Epithelial cell of prostate (primary cell): ENCODE data around the gene DAO.
"Not testable (repeated sequence)": the region's sequence is repeated elsewhere in the genome, so short reads cannot be mapped to it uniquely, and the experiment has no call there.

ENCODE experiments used
- DNase-seq: peaks from one replicate; pipeline ENCODE4 v3.0.0-alpha.2; 2011; ENCODE audit warnings: low read depth, low spot score
- H3K27ac ChIP-seq: fragments of 450-650 bp; 2 replicates; pipeline ENCODE4 v1.5.1; 2017; ENCODE audit warnings: mild to moderate bottlenecking

The DAO gene

DNA sequence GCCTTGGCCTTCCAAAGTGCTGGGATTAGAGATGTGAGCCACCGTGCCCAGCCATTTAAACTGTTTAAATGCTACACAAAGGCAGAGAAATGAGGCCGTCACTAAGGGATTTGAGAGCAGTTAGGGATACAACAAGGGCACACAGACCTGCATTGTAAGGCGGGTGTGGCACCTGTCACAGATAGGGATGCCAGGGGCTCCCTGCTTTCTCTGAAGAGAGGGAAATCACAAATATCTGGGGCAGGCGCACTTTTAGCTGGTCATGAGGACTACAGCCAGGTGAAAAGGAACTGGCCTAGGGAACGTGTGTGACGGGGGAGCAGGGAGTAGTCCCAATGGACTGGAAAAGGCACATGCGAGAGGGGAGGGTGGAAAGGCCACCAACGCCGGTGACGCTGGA is 32.2 kb upstream of the DAO start:
- peak overlapping the region; percentile 13 for H3K27ac ChIP-seq
- no peak for DNase-seq

DNA sequence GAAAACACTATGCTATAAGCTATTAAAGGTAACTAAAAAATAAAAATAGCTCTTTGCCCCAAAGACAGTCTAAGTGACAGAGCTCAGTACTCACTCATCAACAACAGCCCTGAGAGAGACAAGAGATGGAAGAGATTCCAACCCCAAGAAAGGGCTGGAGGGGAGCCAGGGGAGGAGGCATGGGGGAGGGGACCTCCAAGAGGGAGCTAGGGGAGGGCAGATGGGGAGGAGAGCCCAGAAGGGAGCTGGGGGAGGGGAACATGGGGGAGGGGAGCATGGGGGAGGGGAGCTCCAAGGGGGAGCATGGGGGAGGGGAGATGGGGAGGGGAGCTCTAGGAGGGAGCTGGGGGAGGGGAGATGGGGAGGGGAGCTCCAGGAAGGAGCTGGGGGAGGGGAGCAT is 30.2 kb upstream of the DAO start:
- no peak overlapping the region for H3K27ac ChIP-seq
- DNase-seq = no peak

DNA sequence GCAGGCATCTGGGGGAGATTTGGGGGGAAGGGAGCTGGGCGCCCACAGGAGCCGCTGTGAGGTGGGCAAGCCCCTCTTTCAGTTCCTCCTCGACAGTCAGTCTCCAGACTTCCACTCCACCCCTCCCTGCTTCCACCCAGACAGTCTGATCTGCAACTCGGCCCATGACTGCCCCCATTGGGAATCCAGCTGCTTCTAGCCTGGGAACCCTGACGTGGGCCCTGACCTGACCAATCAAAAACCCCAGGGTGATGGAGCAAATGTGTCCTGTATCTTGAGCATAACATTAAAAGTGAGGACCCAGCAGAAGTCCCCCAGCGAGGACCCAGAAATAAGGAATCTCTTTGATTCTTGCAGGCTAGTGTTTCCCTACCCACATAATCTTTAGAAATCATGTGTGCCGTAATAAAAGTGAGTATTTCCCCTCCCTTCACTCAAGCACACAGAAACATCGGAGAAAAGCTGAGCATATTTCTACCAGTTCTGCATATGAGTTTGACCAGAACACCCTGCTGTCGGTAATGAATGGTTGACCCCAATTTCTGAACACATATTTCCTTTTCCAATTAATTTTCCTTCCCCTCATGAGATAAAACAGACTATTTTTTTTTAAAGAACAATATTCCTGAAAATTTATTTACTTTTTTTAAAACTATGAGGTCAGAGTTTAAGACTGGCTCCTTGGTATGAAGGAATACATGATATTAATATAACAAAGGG is 28.9 kb upstream of the DAO start:
- H3K27ac ChIP-seq = peak overlapping the region; percentile 95
- DNase-seq = no peak

DNA sequence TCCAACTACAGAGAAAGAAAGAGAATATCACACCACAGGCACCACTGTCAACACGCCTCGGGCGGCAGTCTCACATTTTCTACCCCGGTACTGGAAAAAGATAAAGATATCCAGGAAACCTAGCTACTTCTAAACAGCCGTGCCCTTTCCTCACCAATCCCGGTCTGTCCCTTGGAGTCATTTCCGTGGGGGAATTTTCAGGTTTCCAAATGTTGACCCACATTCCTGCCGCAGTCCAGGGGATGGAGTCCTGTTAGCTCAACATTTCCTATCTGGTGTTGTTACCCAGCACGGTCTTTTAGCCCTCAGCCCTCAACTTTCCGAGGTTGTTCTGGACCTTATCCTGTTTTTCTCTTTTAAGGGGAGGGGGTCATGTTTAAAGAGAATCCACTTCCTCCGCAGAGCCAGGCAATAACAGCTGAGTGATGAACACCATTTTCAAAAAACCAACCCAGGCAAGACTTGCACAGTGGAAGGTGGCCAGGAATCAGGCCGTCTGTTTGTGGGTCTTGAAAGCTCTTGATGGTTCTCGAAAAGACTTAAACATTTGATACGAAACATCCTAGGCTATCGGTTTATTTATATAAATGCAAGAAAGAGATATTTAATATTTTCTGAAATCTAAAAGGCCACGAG is 27.1 kb upstream of the DAO start:
- peak overlapping the region; percentile 95 for H3K27ac ChIP-seq
- DNase-seq = no peak

DNA sequence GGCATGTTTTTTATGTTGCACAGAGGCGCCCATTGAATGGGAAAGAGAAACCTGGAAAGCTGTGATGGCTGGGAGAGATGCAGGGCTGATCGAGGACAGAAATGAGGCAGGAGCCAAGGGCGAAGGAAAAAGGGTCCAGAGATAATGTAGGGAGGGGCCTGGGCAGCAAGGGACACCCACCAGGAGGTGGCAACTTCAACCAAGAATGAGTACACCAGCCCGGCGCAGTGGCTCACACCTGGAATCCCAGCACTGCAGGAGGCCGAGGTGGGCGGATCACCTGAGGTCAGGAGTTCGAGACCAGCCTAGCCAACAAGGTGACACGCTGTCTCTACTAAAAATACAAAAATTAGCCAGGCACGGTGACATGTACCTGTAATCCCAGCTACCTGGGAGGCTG is 26.5 kb upstream of the DAO start:
- DNase-seq = no peak
- H3K27ac ChIP-seq = peak overlapping the region; percentile 95

DNA sequence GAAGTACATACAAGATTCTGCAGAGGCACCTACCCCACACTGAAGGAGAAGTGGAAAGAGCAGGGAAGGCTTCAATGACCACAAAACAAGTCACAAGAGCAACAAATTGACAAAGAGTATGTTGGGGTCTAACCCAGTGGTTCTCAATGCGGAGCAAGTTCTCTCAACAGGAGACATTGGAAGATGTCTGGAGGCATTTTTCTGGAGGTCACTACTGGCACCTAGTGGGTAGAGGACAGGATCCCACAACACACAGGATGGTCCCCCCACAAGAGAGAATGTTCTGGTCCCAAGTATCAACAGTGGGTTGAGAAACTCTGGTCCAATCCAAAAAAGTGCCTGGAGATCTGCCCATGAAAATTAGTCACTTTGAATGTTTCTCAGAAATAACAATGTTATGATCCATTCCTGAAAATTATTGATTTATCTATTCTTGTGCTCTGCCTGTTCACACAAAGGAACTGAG is 25.9 kb upstream of the DAO start:
- DNase-seq = no peak
- peak overlapping the region; percentile 95 for H3K27ac ChIP-seq

DNA sequence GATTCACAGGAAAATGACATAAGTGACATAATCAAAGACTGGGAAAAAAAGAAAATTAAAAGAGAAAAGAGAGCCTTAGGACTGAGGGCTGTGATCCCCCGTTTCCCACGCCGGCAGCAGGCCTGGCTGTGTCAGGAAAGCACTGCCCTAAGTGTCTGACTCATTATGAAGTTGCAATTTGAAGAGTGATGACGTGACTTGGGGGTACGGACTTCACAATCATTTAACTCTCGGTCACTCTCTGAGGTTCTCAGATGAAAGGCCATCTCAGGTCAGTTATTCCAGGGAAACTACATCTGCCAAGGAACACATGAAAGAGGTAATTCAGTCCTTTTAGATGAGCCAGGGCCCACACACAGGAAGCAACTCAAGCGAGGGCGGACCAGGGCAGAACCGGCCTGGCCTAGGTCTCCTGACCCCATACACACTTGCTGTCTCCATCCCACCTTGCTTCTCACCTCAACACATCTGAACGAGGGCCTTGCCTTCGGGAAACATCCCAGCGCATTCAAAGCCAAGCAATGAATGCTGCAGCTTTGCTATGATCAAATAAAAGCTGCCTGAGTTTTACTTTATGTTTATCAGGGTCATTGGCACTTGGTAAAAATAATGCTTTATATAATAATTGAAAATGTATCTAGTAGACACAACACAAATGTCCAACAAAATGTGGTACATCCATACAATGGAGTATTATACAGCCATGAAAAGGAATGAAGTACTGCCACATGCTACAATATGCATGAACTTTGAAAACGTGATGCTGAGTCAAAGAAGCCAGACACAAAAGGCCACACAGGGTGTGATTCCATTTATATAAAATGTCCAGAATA is 25.2 kb upstream of the DAO start:
- H3K27ac ChIP-seq = peak overlapping the region; percentile 95
- peak; percentile 84 for DNase-seq

DNA sequence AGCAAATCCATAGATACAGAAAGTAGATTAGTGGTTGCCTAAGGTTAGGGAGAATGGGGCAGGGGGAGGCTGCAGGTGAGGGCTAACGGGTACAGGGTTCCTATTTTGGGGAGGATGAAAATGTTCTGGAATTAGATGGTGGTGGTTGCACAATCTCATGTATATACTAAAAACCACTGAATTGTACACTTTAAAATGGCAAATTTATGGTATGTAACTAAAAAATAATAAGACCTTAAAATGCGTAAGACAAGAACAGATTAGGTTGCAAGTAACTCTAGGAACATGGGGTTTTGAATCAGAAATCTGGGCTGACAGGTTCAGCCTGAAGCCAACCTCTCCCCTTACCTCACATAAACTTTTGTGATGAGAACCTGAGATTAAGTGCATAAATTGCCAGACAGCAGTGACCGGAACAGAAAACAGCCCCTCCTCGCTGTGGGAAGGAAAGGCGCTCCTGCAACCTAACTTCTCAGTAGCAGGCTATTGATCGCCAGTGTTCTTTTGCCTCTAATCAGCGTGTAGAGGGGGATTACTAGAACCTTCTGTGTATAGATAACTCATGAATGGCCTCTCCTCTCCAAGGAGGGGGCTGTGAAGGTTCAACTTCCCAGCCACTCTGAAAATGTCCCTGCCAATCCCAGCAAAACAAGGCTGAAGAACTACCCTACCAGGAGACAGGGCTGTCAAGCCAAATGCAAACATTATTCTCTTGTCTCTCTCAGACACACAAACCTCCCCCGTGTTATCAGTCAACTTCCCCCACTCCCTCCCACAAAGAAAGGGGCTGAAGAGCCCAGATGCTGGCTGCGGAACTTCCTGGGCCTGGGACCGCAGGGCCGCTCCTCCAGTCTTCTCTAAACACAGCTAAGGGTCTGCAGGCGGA is 24.4 kb upstream of the DAO start:
- H3K27ac ChIP-seq = peak overlapping the region; percentile 95
- no peak for DNase-seq

DNA sequence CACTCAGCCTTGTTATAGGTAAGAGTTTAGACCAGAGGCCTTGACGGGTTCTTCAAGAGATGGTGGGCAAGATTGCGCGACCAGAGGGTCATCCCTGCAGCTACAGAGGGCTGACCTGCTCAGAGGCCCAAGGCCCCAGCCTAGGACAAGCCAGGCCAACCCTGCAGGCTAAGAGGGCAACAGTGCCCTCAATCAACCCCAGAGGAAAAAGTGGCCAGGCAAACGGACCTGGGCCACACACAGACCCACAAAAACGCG is 23.8 kb upstream of the DAO start:
- H3K27ac ChIP-seq = peak overlapping the region; percentile 95
- DNase-seq = no peak

DNA sequence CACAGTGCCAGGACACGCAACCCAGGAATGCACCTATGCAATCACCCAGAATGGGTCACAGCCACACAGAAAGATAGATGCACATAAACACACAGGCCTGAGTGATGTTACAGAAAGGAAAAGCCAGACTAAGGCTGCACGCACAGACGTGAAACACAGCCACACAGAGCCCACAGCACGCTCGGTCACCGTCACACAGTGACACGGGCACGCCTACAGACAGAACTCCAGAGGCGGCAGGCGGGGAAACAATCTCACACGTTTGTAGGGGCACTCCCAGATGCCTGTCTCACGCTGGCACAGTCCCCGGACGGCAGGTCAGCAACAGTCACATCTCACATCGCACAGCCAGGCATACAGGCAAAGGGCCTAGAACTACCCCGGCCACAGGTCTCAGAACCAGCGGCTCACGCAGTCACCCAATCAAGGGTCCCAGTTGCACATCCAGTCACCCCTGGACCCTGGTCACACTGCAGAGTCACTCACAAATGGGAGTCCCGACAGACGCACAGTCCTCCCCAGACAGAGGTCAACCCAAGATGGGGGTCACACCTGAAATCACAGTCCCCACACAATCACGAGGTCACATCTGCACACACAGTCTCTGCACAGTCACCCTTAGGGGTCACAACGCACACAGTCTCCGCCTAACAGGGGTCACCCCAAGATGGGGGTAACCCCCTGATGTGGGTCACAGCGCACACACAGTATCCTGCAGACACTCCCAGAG is 23.3 kb upstream of the DAO start:
- peak overlapping the region; percentile 95 for H3K27ac ChIP-seq
- DNase-seq = peak; percentile 29

DNA sequence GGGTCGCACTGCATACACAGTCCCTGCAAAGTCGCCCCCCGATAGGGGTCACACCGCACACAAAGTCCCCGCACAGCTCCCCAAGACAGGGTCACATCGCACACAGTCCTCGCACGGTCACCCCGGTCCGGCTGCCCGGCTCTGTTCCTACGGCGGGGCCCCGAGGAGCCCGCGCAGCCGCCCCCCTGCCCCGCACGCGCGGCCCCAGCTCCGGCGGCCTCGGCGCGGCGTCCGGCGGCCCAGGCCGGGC is 22.8 kb upstream of the DAO start:
- DNase-seq = no peak
- peak overlapping the region; percentile 95 for H3K27ac ChIP-seq

DNA sequence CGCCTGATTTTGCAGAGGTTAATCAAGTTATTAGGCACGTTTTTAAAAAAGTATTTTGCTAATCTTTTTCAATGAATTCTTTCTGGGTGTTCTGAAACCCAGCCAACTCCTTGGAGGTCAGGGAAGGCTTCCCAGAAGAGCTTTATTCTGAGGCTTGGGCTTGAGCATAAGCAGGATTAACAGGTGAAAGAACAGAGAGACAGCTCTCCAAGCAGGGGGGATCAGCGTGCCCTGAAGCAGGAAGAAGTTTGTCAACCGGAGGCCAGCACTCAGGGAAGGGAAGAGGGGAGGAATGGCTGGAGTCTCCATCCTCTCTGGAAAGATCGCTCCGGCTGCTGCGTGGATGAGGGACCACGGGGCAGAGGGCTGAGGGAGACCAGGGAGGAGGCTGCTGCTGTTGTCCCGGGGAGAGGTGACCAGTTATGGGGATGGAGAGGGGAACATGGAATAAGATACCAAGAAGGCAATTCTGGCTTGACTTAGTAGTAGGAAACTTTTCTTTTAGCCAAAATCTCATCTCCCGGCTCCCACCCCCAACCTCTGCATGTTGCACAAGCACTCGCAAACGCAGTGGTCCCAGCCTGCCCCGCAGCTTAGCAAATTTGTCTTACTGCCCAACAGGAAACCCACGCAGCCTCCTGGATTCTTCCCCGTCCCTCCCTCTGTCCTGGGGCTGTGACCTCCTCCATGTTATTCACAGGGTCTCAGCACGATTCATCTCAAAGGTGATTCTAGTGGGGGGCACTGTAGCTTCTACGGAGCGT is 21.4 kb upstream of the DAO start:
- no peak for DNase-seq
- peak overlapping the region; percentile 95 for H3K27ac ChIP-seq

DNA sequence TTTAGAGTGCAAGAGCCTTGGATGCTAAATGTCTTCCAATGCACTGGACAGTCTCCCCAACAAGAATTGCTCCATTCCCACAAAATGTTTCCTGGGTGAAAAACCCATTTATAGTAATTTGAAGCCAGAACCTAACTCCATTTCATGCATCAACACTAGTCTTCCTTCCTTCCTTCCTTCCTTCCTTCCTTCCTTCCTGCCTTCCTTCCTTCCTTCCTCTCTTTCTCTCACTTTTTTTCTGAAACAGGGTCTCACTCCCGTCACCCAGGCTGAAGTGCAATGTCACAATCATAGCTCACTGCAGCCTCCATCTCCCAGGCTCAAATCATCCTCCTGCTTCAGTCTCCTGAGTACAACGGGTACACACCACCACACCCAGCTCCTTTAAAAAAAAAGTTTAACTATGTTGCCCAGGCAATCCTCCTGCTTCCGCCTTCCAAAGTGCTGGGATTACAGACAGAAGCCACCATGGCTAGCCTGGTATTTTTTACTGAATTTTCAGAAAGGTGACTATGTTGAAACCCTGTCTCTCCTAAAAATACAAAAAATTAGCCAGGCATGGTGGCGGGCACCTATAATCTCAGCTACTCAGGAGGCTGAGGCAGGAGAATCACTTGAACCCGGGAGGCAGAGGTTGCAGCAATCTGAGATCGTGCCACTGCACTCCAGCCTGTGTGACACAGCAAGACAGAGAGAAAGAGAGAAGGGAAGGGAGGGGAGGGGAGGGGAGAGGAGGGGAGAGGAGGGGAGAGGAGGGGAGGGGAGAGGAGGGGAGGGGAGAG is 20.6 kb upstream of the DAO start:
- H3K27ac ChIP-seq, DNase-seq: not testable (repeated sequence)

DNA sequence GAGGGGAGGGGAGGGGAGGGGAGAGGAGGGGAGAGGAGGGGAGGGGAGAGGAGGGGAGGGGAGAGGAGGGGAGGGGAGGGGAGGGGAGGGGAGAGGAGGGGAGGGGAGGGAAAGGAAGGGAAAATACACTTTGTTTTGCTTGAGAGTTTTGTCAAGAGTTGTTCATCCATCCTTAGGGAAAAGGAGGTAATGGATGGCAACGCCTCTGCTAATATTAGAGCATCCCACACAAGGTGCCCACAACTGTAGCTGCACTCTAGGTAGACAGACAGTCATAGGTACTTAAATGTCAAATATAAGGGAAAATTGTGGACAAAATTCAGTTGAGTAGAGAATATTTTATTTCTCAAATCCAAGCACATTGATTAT is 20.0 kb upstream of the DAO start:
- DNase-seq = no peak
- H3K27ac ChIP-seq = no peak overlapping the region

DNA sequence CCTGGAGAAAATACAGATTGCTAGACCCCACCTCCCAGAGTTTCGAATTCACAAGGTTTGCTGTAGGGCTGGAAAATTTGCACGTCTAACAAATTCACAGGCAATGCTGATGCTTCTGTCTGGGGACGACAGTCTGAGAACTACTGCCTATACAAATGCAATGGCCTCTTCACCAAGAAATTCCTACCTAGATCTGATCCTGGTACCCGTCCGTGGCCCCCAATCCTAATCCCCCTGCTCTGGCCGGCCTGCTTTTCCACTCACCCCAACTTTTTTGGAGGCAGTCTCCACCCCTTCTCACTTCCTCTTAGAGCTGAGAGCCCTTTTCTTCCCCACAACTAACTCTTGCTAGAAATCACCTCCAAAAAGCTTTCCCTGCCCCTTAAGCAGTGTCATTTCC is 19.4 kb upstream of the DAO start:
- H3K27ac ChIP-seq = no peak overlapping the region
- DNase-seq = no peak

DNA sequence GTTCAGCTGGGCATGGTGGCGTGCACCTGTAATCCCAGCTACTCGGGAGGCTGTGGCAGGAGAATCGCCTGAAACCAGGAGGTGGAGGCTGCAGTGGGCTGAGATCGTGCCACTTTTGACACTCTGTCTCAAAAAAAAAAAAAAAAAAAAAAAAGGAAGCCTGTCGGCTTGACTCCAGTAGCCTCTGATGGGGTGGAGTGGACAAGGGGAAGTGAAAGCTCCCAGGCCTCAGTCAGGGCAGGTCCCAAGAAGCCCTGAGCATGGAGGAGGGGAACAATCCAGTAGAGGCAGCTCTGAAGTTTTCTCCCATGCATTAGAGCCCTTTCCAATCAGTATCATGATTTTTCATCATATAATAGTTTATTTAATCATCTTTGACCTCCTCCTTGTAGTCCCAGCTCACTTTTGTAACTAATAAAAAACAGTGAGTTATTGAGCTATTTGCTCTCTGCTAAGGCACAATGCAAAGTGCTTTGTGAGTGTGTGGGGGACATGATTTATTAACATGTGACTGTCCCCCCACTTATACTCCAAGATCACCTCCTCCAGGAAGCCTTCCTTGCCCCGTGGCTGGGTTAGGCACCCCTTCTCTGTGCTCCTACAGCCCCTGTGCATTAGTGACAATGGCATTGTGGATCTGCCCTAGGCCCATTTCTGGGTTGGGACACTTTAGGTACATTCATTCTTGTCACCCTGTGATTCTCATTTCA is 17.9 kb upstream of the DAO start:
- H3K27ac ChIP-seq = no peak overlapping the region
- no peak for DNase-seq

DNA sequence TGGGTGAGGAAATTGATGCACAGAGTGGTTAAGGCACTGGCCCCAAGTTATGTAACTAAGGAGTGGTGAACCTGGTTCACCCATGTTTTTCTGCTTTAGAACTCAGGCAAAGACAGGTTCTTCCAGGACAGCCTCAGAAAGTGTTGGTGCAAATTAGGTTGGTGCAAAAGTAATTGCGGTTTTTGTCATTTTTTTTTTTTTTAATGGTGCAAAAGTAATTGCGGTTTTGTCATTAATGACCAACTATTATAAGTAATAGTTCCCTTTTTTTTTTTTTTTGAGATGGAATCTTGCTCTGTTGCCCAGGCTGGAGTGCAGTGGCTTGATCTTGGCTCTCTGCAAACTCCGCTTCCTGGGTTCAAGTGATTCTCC is 17.3 kb upstream of the DAO start:
- H3K27ac ChIP-seq = no peak overlapping the region
- DNase-seq = no peak

DNA sequence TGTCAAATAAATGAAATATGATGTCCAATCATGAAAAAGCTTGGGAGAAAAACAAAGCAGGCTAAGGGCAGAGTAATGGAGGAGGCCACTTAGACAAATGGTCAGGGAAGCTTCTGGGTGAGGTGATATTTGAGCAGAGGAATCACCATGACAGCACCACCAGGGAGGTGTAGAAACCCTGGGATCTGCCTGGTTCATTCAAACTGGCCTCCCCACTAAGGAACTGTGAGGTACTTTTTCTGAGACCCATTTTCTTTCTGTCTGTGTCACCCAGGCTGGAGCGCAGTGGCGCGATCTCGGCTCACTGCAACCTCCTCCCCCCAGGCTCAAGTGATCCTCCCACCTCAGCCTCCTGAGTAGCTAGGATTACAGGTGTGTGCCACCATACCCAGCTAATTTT is 14.7 kb upstream of the DAO start:
- DNase-seq = no peak
- no peak overlapping the region for H3K27ac ChIP-seq
